Fibroblast of lung (primary cell): Measurements from ENCODE around the gene UTP11. TPM values are rescaled to one million over a fixed set of nuclear protein-coding genes. Genes with fewer than 3 reads are reported as not detected.
"Not testable (repeated sequence)": the region's sequence is repeated elsewhere in the genome, so short reads cannot be mapped to it uniquely, and the experiment has no call there.

Experiments
- DNase-seq, 2 donors: peaks; one replicate each; pipeline versions ENCODE4 v3.0.0 to v3.0.0-alpha.2; 2010; ENCODE audit warnings: low read depth in 2 of 2
- H2AFZ ChIP-seq: 2 replicates; pipeline ENCODE4 v1.5.1; 2012; ENCODE audit warnings: low read length, control low read depth, inconsistent platforms
- H3K27ac ChIP-seq: 2 replicates; pipeline ENCODE4 v1.5.1; 2011; ENCODE audit warnings: low read length, control low read depth; ENCODE audit not compliant: insufficient read depth
- H3K27me3 ChIP-seq: 2 replicates; pipeline ENCODE4 v1.5.1; 2011; ENCODE audit warnings: mild to moderate bottlenecking, low read length; ENCODE audit not compliant: control insufficient read depth, insufficient read depth
- H3K36me3 ChIP-seq: 2 replicates; pipeline ENCODE4 v1.5.1; 2011; ENCODE audit warnings: low read length; ENCODE audit not compliant: control insufficient read depth, insufficient read depth
- H3K4me1 ChIP-seq: 2 replicates; pipeline ENCODE4 v1.5.1; 2011; ENCODE audit warnings: low read length; ENCODE audit not compliant: control insufficient read depth, insufficient read depth; ENCODE audit errors: extremely low read depth
- H3K4me2 ChIP-seq: 2 replicates; pipeline ENCODE4 v1.5.1; 2011; ENCODE audit warnings: low read length, control low read depth; ENCODE audit not compliant: insufficient read depth; ENCODE audit errors: extremely low read depth
- H3K4me3 ChIP-seq, 4 experiments: fragments of 200-600 bp in 1 of 4; sonication (generic) in 1 of 4; replicated peaks in 1 of 4; 2 replicates each; pipeline ENCODE4 v1.5.1; 2011 to 2016; ENCODE audit warnings: low read length in 4 of 4, low read depth in 3 of 4, mild to moderate bottlenecking in 3 of 4, control low read depth in 2 of 4, inconsistent platforms in 1 of 4, mixed read lengths in 1 of 4; ENCODE audit not compliant: insufficient read depth in 1 of 4; ENCODE audit errors: control extremely low read depth in 1 of 4
- H3K79me2 ChIP-seq: 2 replicates; pipeline ENCODE4 v1.5.1; 2012; ENCODE audit warnings: mild to moderate bottlenecking, low read length, inconsistent platforms; ENCODE audit not compliant: control insufficient read depth, insufficient read depth
- H3K9ac ChIP-seq: 2 replicates; pipeline ENCODE4 v1.5.1; 2011; ENCODE audit warnings: mild to moderate bottlenecking, low read length, control low read depth; ENCODE audit not compliant: insufficient read depth
- H3K9me3 ChIP-seq: 2 replicates; pipeline ENCODE4 v1.5.1; 2012; ENCODE audit warnings: low read depth, low read length; ENCODE audit not compliant: control insufficient read depth, insufficient read depth
- H4K20me1 ChIP-seq: 2 replicates; pipeline ENCODE4 v1.5.1; 2011; ENCODE audit warnings: low read length; ENCODE audit not compliant: control insufficient read depth, insufficient read depth; ENCODE audit errors: extremely low read depth
- EZH2 ChIP-seq: IDR thresholded peaks from 2 replicates; pipeline ENCODE4 v1.5.1; 2012; ENCODE audit warnings: low read length, control low read depth, mild to moderate bottlenecking; ENCODE audit errors: missing control alignments
- polyA plus RNA-seq, 2 donors: library from polyadenylated mRNA; depleted of rRNA in 1 of 2; stranded (reverse) in 1 of 2; unstranded in 1 of 2; fragments of >200 nt; gene quantifications; 2 replicates each; pipeline ENCODE4 v1.2.1, GENCODE V29; 2011 to 2012; ENCODE audit warnings: missing spikeins in 1 of 2
- total RNA-seq: library from RNA; depleted of rRNA; stranded (reverse); fragments of >200 nt; gene quantifications from 2 replicates; pipeline ENCODE4 v1.2.1, GENCODE V29; 2014
- TF ChIP-seq, protein P1 (sequence below), 2 donors: IDR thresholded peaks in 1 of 2; conservative IDR thresholded peaks in 1 of 2; 1 replicate in 1 of 2; 2 replicates in 1 of 2; pipeline ENCODE4 v1.5.1; 2011 to 2012; ENCODE audit warnings: low read length in 2 of 2, control low read depth in 1 of 2, inconsistent platforms in 1 of 2, low read depth in 1 of 2, mild to moderate bottlenecking in 1 of 2

The UTP11 gene
- total and polyA plus RNA-seq, 2 donors (not counting 1 experiment from before 2014, with no cell fraction given): 34.8 to 56.5 TPM

DNA sequence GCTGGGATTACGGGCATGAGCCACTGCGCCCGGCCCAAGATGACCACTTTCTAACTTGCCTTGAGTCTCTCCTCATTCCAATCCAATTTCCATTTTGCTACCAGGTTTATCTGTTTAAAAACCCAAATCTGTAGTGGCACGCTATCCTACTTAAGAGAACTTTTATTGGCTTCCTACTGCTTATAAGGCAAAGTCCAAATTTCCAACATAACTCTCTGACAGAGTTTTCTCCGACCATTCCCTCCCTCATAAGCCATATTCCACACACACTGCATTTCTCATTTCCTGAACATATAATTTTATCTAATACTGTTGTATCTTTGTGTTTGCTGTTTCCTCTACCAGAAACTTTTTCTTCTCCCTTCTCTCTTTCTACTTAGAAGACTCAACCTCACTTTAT, 38.0 kb upstream of the UTP11 start:
- Histone ChIP-seq H3K36me3 (peaks cover 8% of the 10 kb centered on the region), H3K9ac (no peak overlapping the region), H3K9me3 (no peaks in the 10 kb centered on the region), H3K4me1 (no peaks in the 10 kb centered on the region), H3K27ac (no peak overlapping the region), H3K79me2 (no peaks in the 10 kb centered on the region), H3K4me2 (no peak overlapping the region), H3K4me3 (no peak overlapping the region), H3K27me3 (no peaks in the 10 kb centered on the region), H2AFZ (no peak overlapping the region), H4K20me1 (no peaks in the 10 kb centered on the region)
- TF ChIP-seq, protein P1, sequence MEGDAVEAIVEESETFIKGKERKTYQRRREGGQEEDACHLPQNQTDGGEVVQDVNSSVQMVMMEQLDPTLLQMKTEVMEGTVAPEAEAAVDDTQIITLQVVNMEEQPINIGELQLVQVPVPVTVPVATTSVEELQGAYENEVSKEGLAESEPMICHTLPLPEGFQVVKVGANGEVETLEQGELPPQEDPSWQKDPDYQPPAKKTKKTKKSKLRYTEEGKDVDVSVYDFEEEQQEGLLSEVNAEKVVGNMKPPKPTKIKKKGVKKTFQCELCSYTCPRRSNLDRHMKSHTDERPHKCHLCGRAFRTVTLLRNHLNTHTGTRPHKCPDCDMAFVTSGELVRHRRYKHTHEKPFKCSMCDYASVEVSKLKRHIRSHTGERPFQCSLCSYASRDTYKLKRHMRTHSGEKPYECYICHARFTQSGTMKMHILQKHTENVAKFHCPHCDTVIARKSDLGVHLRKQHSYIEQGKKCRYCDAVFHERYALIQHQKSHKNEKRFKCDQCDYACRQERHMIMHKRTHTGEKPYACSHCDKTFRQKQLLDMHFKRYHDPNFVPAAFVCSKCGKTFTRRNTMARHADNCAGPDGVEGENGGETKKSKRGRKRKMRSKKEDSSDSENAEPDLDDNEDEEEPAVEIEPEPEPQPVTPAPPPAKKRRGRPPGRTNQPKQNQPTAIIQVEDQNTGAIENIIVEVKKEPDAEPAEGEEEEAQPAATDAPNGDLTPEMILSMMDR (conservative IDR thresholded peaks at IDR 0.05 in 1 of 2, IDR thresholded peaks at IDR 0.05 in 1 of 2; ENCODE audit: low read depth in 1 of 2, low read length in 2 of 2): no peak
- no peak for TF ChIP-seq EZH2
- no peak for DNase-seq

DNA sequence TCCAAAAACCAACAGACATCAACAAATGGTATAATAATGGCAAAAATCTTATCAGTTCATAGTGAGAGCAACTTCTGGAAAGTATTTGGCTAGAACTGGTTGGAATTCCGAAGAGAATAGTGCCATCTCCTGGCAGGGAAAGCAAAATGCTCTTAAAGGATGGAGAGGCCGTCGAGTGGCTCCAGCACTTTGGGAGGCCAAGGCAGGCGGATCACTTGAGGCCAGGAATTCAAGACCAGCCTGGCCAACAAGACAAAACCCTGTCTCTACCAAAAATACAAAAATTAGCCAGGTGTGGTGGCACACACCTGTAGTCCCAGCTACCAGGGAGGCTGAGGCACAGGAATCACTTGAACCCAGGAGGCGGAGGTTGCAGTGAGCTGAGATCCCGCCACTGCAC, 37.5 kb upstream of the UTP11 start:
- not testable (repeated sequence) for H3K9ac ChIP-seq, H3K4me3 ChIP-seq, H3K36me3 ChIP-seq, H3K27ac ChIP-seq, H3K79me2 ChIP-seq, H4K20me1 ChIP-seq, H3K9me3 ChIP-seq, H2AFZ ChIP-seq, H3K4me1 ChIP-seq, H3K27me3 ChIP-seq, H3K4me2 ChIP-seq
- TF ChIP-seq, protein P1 (conservative IDR thresholded peaks at IDR 0.05 in 1 of 2, IDR thresholded peaks at IDR 0.05 in 1 of 2; ENCODE audit: low read depth in 1 of 2, low read length in 2 of 2): peak; percentile 51 to 66
- DNase-seq: peak; percentile 51 to 62

DNA sequence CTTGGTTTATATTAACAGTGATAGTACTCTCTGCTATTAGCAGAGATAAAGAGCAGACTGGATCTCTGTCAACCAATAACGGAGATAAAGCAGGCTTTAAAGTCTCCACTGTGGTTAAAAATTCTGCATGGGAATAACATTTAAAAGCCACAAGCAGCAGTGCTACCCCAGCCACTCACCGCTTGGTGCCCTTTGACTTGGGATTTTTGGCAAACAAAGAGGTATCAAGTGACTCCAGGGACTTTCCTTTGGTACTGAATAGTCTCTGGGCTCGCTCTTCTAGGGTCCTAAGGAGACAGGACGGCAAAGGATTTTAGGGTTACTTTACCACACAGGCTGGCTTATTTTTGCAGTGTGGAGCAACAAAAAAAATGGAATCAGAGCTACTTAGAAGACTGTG, 34.0 kb upstream of the UTP11 start:
- Histone ChIP-seq H2AFZ (no peak overlapping the region), H4K20me1 (no peaks in the 10 kb centered on the region), H3K4me3 (no peak overlapping the region), H3K27ac (no peak overlapping the region), H3K27me3 (no peaks in the 10 kb centered on the region), H3K9me3 (no peaks in the 10 kb centered on the region), H3K36me3 (peaks cover 12% of the 10 kb centered on the region), H3K4me2 (no peak overlapping the region), H3K79me2 (no peaks in the 10 kb centered on the region), H3K4me1 (no peaks in the 10 kb centered on the region), H3K9ac (no peak overlapping the region)
- no peak for DNase-seq
- TF ChIP-seq, protein P1 (conservative IDR thresholded peaks at IDR 0.05 in 1 of 2, IDR thresholded peaks at IDR 0.05 in 1 of 2; ENCODE audit: low read depth in 1 of 2, low read length in 2 of 2): no peak
- TF ChIP-seq EZH2: no peak
